Activated naive CD4-positive, alpha-beta T cell treated with anti-CD3 and anti-CD28 coated beads, Interleukin-2, amount 50 U/mL, for 16 hours (primary cell): ENCODE results near the gene HIF1A.
"Not testable (repeated sequence)": the region's sequence is repeated elsewhere in the genome, so short reads cannot be mapped to it uniquely, and the experiment has no call there.

Experiments used
- DNase-seq: peaks from one replicate; pipeline ENCODE4 v3.0.0-alpha.2; 2020

HIF1A gene

DNA sequence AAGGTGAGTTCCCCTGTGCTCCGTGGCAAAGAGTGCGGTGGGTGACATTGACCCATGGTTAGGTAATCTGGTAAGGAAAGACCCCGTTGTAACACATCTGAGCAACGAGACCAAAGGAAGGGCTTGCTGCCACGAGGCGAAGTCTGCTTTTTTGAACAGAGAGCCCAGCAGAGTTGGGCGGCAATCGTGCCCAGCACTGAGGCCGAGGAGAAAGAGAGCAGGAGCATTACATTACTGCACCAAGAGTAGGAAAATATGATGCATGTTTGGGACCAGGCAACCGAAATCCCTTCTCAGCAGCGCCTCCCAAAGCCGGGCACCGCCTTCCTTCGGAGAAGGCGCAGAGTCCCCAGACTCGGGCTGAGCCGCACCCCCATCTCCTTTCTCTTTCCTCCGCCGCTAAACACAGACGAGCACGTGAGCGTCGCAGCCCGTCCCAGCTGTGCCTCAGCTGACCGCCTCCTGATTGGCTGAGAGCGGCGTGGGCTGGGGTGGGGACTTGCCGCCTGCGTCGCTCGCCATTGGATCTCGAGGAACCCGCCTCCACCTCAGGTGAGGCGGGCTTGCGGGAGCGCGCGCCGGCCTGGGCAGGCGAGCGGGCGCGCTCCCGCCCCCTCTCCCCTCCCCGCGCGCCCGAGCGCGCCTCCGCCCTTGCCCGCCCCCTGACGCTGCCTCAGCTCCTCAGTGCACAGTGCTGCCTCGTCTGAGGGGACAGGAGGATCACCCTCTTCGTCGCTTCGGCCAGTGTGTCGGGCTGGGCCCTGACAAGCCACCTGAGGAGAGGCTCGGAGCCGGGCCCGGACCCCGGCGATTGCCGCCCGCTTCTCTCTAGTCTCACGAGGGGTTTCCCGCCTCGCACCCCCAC, at the start of gene HIF1A:
Gene HIF1A, plus strand, starts transcription at position 684 of the 865 bp plus-strand sequence. CDS start 292 bp downstream, outside the sequence.
- DNase-seq = peak; percentile 97

DNA sequence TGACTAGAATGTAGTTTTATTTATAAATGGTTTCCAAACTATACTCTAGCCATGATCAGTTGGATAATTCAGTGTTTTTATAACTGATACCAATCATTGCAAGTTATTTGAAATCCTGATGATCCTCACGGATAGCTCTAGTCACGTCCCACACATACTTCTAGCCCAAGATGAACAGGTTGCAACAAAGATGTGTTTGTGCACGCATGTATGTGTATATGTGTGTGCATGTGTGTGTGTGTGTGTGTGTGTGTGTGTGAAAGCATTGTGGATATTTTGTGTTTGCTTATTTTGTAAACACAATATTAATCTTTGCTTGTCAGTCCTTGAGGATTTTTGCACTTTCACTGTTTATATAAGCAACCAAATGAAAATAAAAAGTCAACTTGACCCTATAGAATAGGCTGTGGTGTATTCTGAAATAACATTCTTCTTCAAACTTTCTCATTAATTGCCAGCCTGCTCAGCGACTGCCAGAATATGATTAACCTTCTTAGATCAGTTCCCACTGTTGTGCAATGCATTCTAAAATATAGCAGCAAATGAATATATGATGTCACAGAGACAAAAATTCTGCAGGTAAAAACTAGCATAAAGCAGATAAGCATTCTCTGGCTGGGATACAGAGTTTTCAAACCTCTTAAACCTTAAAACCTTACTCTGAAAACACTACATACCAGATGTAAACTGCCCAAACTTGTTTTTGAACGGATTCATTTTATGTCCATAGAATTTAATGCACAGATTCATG, 48.8 kb upstream of the HIF1A start:
- no peak for DNase-seq

DNA sequence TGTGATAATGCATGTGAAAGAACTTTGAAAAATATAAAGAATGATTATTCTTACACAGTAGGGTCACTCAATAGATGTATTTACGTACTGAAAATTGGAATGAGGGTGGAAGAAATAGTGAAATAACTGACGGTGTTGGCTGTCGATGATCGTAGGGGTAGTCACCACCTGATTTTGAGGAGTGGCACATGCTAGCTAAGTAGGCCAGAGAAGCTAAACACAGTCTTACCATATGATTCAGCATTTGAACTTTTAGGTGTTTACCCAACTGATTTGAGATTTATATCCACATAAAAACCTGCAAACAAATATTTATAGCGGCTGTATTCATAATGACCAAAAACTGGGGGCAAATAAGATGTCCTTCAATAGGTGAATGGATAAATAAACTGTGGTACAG, 47.6 kb upstream of the HIF1A start:
- DNase-seq = no peak

DNA sequence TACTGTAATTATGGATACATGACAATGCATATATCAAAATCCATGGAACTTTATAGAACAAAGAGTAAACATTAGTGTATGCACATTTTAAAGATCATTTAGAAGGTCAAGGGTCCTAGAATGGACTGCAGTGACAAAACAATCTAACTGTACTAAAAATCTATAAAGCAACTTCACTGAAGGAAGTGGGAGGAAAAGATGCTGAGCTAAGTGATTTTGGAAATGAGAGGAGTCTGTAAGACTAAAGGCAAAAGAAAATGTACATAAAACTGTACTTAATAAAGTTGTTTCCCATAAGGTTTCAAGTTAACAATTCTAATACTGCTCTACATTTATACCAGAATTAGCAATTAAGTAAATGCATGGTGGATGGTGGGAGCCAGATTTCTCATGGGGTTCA, 46.9 kb upstream of the HIF1A start:
- no peak for DNase-seq

DNA sequence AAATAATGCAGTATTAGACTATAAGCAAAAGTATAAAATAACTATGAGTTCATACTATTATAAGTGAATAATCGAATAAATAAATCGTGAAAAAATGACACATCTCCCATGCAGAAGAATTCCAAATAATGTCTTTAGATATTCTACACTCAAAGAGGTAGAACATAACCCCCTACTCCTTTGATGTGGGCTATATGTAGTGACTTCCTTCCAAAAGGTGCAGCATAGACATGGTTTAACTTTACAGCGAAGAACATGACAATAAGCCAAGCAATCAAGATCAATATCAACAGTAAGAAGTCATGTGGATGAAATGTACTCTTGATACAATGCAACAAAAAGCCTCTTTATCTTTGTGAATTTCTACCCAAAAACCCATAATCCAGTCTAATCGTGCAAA, 46.0 kb upstream of the HIF1A start:
- DNase-seq = no peak

DNA sequence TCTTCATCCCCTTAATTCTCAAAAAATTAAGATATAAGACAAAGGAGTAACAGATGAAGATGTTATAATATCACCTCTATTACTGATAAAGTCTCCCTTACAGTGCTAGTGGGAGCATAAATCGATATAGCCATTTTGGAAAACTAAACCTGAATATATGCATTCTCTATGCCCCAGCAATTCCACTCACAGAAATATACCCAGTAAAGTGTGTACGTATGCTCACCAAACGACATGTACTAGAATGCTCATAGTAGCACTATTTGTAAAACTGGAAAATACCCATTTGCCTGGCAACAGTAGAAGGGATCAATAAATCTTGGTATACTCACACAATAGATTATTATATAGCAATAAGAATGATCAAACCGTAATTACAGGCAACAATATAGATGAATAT, 44.0 kb upstream of the HIF1A start:
- no peak for DNase-seq

DNA sequence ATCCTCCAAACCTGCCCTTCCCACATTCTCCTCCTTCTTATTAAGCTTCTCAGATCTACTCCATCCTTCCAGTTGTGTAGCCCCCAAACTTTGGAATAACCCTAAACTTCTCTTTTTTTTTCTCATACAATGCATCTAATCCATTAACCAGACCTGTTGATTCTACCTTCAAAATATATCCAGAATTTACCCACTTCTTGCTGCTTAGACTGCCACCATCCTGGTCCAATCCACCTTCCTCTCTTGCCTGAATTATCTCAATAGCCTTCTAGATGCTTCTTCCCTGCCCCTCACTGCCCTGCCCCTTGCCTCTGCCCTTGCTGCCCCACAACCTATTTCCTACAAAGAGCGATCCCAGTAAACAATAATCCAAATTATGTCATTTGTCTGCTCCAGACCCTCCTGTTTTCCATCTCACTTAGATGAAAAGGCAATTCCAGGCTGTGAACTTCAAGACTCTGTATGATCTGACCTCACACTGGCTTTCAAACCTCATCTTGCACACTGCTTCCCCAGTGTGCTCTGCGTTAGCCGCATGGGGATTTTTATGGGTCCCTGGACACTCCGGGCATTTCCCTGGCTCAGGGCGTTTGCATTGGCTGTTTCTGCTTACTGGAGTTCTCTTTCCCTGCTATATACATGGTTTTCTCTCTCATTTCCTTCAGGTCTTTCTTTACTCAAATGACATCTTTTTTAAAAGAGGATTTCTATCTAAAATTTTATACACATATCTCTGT, 42.6 kb upstream of the HIF1A start:
- DNase-seq = no peak

DNA sequence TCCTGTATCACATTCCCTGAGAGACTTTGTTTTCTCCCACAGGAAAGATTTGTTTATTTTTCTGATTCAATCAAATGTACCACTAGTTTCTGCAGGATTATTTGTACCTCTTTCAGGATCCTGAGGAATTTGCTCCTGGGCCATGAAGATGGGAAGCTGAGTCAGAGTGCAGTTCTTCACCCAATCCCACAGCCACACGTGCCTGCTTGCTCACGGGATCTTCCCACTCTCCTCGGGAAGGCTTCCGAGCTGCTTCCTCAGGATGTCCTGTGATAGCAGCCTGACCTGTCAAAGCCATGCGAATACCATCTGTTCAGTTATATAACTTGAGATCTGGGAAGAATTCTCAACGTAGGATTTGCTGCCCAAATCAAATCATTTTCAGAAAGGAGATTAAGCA, 41.8 kb upstream of the HIF1A start:
- DNase-seq = no peak

DNA sequence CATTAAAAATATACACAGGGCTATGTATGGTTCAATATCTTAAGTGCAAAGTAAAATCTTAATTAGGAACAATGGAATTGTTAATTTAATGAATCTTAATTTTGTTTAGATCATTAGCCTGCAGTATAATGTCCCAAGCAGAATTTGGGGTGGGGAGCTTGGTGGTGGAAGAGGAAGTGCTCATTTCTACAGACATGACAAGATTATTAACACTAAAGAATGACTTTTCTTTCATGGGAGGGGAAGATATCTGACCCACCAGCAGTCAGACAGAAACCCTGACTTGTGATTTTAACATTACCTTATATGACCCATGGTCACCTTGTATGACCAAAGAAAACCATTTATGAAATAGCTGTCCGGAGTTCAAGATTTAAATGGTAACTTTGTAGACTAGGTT, 41.3 kb upstream of the HIF1A start:
- DNase-seq = no peak

DNA sequence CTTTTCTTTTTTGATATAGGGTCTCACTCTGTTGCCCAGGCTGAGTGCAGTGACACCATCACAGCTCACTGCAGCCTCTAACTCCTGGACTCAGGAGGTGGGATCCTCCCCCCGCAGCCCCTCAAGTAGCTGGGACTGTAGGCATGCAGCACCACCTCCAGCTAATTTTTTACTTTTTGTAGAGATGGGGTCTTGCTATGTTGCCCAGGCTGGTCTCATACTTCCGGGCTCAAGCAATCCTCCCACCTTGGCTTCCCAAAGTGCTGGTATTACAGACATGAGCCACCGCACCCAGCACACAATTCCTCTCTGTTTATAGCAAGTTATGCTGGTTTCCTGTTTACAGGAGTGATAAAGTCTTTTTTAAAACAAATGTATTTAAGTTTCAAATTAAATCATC, 39.5 kb upstream of the HIF1A start:
- no peak for DNase-seq

DNA sequence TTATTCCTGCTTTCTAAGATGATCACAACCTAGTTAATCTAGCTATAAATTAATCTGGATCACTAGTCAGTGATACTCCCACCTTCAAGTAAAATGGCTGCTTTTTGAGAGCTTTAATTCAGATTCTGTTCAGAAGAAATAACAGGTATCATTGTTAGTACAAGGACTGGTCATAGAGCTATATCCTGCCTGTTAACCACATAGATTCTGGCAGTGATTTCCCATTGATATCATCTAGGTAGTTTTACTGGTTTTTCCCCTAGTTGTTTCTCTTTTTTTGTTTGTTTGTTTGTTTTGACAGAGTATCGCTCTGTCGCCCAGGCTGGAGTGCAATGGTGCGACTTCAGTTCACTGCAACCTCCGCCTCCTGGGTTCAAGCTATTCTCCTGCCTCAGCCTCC, 39.0 kb upstream of the HIF1A start:
- no peak for DNase-seq

DNA sequence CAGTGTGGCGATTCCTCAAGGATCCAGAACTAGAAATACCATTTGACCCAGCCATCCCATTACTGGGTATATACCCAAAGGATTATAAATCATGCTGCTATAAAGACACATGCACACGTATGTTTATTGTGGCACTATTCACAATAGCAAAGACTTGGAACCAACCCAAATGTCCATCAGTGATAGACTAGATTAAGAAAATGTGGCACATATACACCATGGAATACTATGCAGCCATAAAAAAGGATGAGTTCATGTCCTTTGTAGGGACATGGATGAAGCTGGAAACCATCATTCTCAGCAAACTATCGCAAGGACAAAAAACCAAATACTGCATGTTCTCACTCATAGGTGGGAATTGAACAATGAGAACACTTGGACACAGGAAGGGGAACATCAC, 37.2 kb upstream of the HIF1A start:
- DNase-seq = not testable (repeated sequence)

DNA sequence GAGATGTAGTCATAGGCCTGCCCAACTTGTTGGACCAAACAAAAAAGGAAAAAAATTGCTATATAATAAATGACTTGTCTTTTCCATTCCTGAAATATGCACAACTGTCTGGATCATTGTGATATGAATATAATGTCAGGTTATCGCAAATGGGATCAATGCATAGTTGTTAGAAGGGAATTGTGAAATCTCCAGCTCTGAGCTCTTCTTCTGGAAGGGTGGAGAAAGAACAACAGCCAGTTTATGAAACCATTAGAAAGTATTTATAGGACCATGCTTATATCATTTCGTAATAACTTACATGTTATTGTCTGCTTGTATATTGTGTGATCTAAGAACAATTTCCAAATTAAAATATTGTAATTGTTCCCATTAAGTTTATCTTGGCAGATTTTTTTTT, 35.7 kb upstream of the HIF1A start:
- no peak for DNase-seq

DNA sequence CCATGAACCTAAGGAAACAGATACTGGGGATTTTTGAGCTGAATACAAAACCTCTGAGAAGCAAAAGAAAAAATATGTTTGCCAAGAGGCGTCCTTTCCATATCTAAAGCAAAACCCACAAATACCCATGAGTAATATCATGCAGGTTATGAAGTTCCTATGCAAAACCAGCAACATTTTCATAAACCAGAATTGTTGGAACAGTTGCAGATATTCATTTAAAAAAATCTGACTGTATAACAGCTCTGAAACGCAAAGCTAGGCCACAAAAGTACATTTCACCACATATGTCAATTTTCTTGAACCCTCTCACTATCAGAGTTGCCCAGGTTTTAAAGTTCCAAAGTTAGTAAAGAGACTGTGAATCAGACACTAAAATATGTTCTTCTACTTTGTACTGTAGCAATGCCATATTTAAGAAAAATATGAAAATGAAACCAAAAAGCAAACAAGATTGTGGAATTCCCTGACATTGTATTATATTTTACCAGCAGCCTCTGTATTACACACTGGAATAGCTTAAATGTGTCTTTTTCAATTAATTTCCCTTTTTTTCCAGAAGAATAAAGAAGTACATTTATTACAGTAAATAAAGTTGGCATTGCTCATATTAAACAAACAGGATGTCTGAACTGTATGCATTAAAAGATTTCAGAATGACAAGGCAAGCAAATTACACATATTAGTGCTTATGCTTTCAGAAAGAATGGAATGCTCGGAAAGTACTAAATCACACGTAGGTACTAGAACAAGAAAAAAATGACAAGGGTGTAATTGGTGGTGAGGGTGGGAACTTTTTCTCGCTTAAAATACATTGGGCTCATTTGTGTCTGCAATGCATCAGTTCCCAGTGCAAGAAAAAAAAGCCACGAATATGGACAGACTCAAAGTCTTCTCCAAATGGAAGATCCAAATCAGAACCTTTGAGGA, 33.6 kb upstream of the HIF1A start:
- DNase-seq = no peak

DNA sequence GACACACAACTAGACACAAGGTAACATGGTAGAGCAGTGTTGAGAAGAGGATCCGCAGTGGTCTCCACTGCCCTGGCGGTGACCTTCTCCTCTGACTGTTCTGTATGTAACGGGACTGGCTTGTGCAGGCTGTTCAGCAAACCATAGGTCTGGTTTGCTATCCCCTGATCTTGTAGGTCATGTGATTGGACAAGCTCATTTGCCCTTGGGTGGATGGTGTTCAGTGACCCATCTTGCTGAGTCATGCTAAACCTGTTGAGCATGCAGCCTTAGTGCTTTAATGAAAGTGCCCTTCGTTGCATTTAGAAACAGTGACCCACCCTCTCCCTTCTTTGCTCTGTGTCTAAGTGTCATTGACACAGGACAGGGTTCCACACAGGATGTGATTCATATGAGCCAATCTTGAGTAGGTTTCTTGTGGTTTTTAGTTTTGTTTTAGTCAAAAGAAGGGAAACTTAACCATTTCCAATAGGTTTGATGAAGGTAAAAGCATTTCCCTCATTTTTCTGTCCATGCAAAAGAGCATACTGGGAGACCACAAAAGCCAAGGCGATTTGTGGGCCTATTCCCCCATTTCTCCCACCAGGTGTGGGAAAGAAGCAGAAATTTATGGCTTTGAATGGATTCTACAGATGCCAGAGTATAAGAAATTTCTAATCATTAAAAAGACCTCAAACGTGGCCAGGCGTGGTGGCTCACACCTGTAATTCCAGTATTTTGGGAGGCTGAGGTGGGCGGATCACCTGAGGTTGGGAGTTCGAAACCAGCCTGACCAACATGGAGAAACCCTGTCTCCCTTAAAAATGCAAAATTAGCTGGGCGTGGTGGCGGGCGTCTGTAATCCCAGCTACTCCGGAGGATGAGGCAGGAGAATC, 32.6 kb upstream of the HIF1A start:
- DNase-seq = peak; percentile 33

DNA sequence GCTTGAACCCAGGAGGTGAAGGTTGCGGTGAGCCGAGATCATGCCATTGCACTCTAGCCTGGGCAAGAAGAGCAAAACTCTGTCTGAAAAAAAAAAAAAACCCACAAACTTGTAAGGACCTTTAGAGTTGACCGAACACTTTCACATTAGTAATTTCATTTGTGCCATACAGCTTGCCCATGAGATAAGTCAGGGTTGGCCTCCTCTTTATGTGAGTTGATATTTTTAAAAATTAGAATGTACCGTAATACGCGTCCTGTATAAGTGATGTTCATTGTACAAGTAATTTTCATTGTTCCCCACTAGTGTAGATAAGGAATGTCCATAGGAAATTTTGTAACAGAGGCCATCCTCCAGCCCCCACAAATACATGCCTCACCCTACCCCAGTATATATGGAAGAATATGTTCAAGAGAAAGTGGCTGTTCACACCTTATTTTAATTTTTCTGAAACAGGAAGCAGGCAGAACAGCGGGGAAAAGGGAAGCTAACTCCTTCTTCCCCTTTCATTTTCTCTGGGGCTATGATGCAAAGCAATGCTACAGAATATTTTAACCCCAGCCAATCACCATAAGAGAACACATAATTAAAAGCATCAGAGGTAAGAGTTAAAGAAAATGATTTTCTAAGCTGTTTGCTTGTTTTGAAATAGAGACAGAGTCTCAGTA, 31.9 kb upstream of the HIF1A start:
- DNase-seq = no peak

DNA sequence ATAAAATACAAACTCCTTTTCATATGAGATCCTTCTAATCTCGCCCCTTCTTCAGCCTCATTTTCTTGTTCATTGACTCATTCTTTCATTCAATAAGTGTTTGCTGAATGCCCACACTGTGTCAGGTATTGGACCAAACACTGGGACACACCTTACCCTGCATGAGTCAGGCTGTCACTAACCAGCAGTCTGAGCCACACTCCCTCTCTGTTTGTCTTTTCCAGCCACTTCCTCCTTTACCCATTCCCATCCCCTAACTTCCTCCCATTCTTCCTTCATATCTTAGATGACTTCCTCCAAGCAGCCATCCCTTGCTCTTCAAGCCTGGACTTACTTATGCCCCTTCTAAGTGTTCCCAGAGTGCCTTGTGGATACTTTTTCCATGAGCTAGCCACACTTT, 27.0 kb upstream of the HIF1A start:
- DNase-seq = no peak

DNA sequence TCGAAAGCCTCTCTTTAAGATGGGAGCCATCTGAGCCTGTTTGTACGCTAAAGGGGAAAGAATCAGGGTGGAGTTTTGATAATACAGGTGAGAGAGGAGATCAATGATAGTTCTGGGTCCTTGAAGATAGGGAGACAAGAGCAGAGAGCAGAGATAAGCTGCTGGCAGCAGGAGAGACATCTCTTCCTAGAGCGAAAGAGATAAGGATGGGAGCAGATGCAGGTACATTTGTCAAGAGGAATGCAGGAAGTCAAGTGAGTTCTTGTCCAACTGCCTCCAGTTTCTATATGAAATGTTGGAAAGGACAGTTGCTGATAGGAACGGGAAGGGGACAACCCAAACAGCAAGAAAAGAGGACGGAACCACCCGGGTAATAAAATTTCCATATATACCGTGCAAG, 24.7 kb upstream of the HIF1A start:
- DNase-seq = no peak

DNA sequence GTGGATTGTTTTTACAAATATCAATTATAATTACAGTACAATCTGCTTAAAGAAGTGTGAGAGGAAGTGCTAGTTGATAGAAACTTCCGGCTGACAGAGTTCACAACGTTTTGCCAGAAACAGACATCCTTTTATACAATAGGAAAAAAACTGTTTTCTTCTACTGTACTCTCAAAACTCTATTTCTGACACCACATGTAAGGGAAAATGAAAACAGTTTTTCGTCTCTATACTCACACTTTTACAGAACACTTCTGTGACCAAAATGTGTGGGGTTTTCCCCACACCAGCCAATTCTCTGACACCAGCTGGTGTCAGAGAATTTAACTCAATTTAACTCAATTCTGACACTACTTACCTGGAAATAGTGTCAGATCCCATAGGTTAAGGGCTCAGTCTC, 24.2 kb upstream of the HIF1A start:
- peak; percentile 46 for DNase-seq

DNA sequence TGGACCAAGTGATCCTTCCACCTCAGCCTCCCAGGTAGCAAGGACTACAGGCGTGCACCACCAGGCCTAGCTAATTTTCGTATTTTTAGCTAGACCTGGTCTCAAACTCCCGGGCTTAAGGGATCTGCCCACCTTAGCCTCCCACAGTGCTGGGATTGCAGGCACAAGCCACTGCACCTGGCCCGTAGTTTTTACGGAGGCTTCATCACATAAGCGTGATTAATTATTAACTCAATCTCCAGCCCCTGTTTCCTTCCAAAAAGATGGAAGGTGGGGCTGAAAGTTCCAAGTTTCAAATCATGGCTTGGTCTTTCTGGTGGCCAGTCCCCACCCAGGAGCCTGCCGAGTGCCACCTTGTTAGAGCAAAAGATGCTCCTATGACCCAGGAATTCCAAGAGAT, 22.5 kb upstream of the HIF1A start:
- no peak for DNase-seq

DNA sequence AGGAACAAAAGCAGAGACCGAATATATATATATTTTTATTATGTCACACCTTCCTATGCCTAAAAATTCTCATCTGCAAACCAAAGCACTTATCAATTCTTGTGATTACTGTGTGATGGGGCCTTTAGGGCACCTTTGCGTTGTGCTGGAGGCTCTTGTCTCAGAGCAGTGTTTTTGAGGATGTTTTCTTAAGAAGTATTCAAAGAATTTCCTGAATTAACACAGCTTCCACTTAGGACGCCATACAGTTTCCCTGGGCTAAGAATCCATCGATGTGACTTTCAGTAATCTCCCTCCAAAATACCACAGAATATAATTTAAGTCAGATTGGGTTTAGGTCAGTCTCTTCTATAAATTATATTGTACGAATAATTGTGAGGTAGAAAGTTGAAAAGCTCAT, 22.0 kb upstream of the HIF1A start:
- no peak for DNase-seq
